ENCODE data around the gene SCARF2. TPM values are rescaled to one million over a fixed set of nuclear protein-coding genes. Genes with fewer than 3 reads are reported as not detected.

The SCARF2 gene
- total RNA-seq, 2 donors from 2014 or later, result 12.8 to 28.6 TPM

- intact Hi-C loops (cut with DNase I), result no loop called here
- no peak overlapping the region for H3K4me3 ChIP-seq
- H3K9me3 ChIP-seq, result no peaks in the 10 kb centered on the region
- H3K4me1 ChIP-seq (replicated peaks), result no peaks in the 10 kb centered on the region
- no peak overlapping the region for H3K27ac ChIP-seq
- WGBS, result 91% methylated on average over 6 of the region's 6 CpGs
- no peak for TF ChIP-seq POLR2A (IDR thresholded peaks at IDR 0.05)
- TF ChIP-seq POLR2AphosphoS5 (IDR thresholded peaks at IDR 0.05), result no peak
- no peak for TF ChIP-seq CTCF (IDR thresholded peaks at IDR 0.05)
- no peaks in the 10 kb centered on the region for H3K36me3 ChIP-seq
- no peaks in the 10 kb centered on the region for H3K27me3 ChIP-seq (replicated peaks; ENCODE audit: insufficient read depth)
- DNase-seq (ENCODE audit: low spot score), result no peak
These were observed 48.3 kb downstream of the SCARF2 start for GRCh38 chr22:20389288-20389687.

GRCh38 chr22:20388200-20388599, 49.4 kb downstream of the SCARF2 start:
- Histone ChIP-seq H3K9me3 (no peaks in the 10 kb centered on the region), H3K27ac (no peak overlapping the region), H3K4me1 (replicated peaks) (no peaks in the 10 kb centered on the region), H3K36me3 (no peaks in the 10 kb centered on the region), H3K4me3 (no peak overlapping the region), H3K27me3 (replicated peaks; ENCODE audit: insufficient read depth) (no peaks in the 10 kb centered on the region)
- no peak for TF ChIP-seq CTCF (IDR thresholded peaks at IDR 0.05)
- TF ChIP-seq POLR2AphosphoS5 (IDR thresholded peaks at IDR 0.05), result no peak
- TF ChIP-seq POLR2A (IDR thresholded peaks at IDR 0.05), result no peak
- intact Hi-C loops (cut with DNase I), result no loop called here
- DNase-seq (ENCODE audit: low spot score), result no peak

GRCh38 chr22:20386972-20387371, 50.7 kb downstream of the SCARF2 start:
- TF ChIP-seq CTCF (IDR thresholded peaks at IDR 0.05) (no peak), POLR2A (IDR thresholded peaks at IDR 0.05) (no peak), POLR2AphosphoS5 (IDR thresholded peaks at IDR 0.05) (no peak)
- H3K27me3 ChIP-seq (replicated peaks; ENCODE audit: insufficient read depth), result no peaks in the 10 kb centered on the region
- H3K9me3 ChIP-seq, result no peaks in the 10 kb centered on the region
- H3K27ac ChIP-seq, result no peak overlapping the region
- no peaks in the 10 kb centered on the region for H3K36me3 ChIP-seq
- H3K4me3 ChIP-seq, result no peak overlapping the region
- WGBS, result 71% methylated on average over 4 of the region's 4 CpGs
- H3K4me1 ChIP-seq (replicated peaks), result no peaks in the 10 kb centered on the region
- no peak for DNase-seq (ENCODE audit: low spot score)
- intact Hi-C loops (cut with DNase I), result no loop called here

GRCh38 chr22:20386336-20386735, 51.3 kb downstream of the SCARF2 start:
- H3K4me1 ChIP-seq (replicated peaks), result no peaks in the 10 kb centered on the region
- WGBS, result 89% methylated on average over 2 of the region's 2 CpGs
- H3K27ac ChIP-seq, result no peak overlapping the region
- intact Hi-C loops (cut with DNase I), result no loop called here
- TF ChIP-seq POLR2AphosphoS5 (IDR thresholded peaks at IDR 0.05) (no peak), CTCF (IDR thresholded peaks at IDR 0.05) (no peak), POLR2A (IDR thresholded peaks at IDR 0.05) (no peak)
- H3K36me3 ChIP-seq, result no peaks in the 10 kb centered on the region
- DNase-seq (ENCODE audit: low spot score), result no peak
- H3K27me3 ChIP-seq (replicated peaks; ENCODE audit: insufficient read depth), result no peaks in the 10 kb centered on the region
- no peaks in the 10 kb centered on the region for H3K9me3 ChIP-seq
- no peak overlapping the region for H3K4me3 ChIP-seq

- DNase-seq (ENCODE audit: low spot score), result no peak
- Histone ChIP-seq H3K27ac (no peak overlapping the region), H3K27me3 (replicated peaks; ENCODE audit: insufficient read depth) (no peaks in the 10 kb centered on the region), H3K36me3 (no peaks in the 10 kb centered on the region), H3K4me1 (replicated peaks) (no peaks in the 10 kb centered on the region), H3K4me3 (no peak overlapping the region), H3K9me3 (no peaks in the 10 kb centered on the region)
- no peak for TF ChIP-seq POLR2A (IDR thresholded peaks at IDR 0.05)
- TF ChIP-seq CTCF (IDR thresholded peaks at IDR 0.05), result no peak
- TF ChIP-seq POLR2AphosphoS5 (IDR thresholded peaks at IDR 0.05), result no peak
- intact Hi-C loops (cut with DNase I), result no loop called here
- WGBS, result 88% methylated on average over 6 of the region's 6 CpGs
These were observed 52.8 kb downstream of the SCARF2 start for GRCh38 chr22:20384865-20385264.

Measured in prostate gland (tissue), 2 donors.